Fibroblast of lung (primary cell): ENCODE results near the gene CFAP46.

Source experiments
- EZH2 ChIP-seq: IDR thresholded peaks from 2 replicates; pipeline ENCODE4 v1.5.1; 2012; ENCODE audit warnings: low read length, control low read depth, mild to moderate bottlenecking; ENCODE audit errors: missing control alignments
- TF ChIP-seq, protein P1 (sequence below), 2 donors: IDR thresholded peaks in 1 of 2; conservative IDR thresholded peaks in 1 of 2; 1 replicate in 1 of 2; 2 replicates in 1 of 2; pipeline ENCODE4 v1.5.1; 2011 to 2012; ENCODE audit warnings: low read length in 2 of 2, control low read depth in 1 of 2, inconsistent platforms in 1 of 2, low read depth in 1 of 2, mild to moderate bottlenecking in 1 of 2

DNA sequence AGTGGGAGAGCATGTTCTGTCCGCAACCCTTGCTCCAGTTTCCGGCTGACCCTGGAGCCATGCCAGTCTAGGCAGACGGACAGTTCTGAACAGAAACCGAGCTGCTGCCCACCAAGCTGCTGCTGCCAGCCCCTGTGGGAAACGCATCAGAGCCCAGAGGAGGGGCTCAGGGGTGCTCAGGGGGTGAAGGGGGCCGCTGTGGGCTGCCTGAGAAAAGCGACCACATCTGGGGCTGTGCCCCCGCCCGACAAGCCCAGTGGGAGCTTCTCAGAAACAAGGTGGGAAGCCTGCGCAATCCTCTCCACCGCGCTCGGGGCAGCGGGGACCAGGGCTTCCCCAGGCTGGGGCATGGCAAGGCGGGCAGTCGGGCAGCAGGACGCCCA lies 38.8 kb upstream of the CFAP46 start:
- TF ChIP-seq, protein P1, sequence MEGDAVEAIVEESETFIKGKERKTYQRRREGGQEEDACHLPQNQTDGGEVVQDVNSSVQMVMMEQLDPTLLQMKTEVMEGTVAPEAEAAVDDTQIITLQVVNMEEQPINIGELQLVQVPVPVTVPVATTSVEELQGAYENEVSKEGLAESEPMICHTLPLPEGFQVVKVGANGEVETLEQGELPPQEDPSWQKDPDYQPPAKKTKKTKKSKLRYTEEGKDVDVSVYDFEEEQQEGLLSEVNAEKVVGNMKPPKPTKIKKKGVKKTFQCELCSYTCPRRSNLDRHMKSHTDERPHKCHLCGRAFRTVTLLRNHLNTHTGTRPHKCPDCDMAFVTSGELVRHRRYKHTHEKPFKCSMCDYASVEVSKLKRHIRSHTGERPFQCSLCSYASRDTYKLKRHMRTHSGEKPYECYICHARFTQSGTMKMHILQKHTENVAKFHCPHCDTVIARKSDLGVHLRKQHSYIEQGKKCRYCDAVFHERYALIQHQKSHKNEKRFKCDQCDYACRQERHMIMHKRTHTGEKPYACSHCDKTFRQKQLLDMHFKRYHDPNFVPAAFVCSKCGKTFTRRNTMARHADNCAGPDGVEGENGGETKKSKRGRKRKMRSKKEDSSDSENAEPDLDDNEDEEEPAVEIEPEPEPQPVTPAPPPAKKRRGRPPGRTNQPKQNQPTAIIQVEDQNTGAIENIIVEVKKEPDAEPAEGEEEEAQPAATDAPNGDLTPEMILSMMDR (conservative IDR thresholded peaks at IDR 0.05 in 1 of 2, IDR thresholded peaks at IDR 0.05 in 1 of 2; ENCODE audit: low read depth in 1 of 2, low read length in 2 of 2): no peak
- TF ChIP-seq EZH2: no peak
